GM21515 (cell line): ENCODE measurements around the gene EEF2KMT.

Experiments used
- ATAC-seq: cut with Tn5 transposase; IDR thresholded peaks from one replicate; pipeline ENCODE4 v1.9.1; 2021; ENCODE audit not compliant: unreplicated experiment

The EEF2KMT gene

GRCh38 chr16:5044011-5044540 lies 53.5 kb downstream of the EEF2KMT start:
- ATAC-seq, result no peak

- no peak for ATAC-seq
Observed at GRCh38 chr16:5042574-5043171, 54.9 kb downstream of the EEF2KMT start.

GRCh38 chr16:5041600-5042133 lies 55.9 kb downstream of the EEF2KMT start:
- ATAC-seq, result no peak

- ATAC-seq, result no peak
Observed at GRCh38 chr16:5040451-5040850, 57.1 kb downstream of the EEF2KMT start.

GRCh38 chr16:5036228-5037156 lies 61.1 kb downstream of the EEF2KMT start:
- no peak for ATAC-seq

- no peak for ATAC-seq
Observed at GRCh38 chr16:5035909-5036227, 61.7 kb downstream of the EEF2KMT start.
